Osteocyte (in vitro differentiated cells): ENCODE results near the gene CLDN11. TPM values are rescaled to one million over a fixed set of nuclear protein-coding genes. Genes with fewer than 3 reads are reported as not detected.

Experiments
- DNase-seq: peaks from one replicate; pipeline ENCODE4 v3.0.0; 2021; ENCODE audit warnings: mixed read lengths; ENCODE audit not compliant: unreplicated experiment; ENCODE audit errors: extremely low spot score
- H3K27ac Mint-ChIP-seq: one replicate; pipeline ENCODE4 v1.8.0; 2021; ENCODE audit warnings: mild to moderate bottlenecking, mixed read lengths; ENCODE audit not compliant: unreplicated experiment
- H3K27me3 Mint-ChIP-seq: one replicate; pipeline ENCODE4 v1.8.0; 2021; ENCODE audit warnings: mixed read lengths; ENCODE audit not compliant: unreplicated experiment
- H3K36me3 Mint-ChIP-seq: one replicate; pipeline ENCODE4 v1.8.0; 2021; ENCODE audit warnings: mixed read lengths; ENCODE audit not compliant: unreplicated experiment
- H3K4me1 Mint-ChIP-seq: one replicate; pipeline ENCODE4 v1.8.0; 2021; ENCODE audit warnings: mixed read lengths; ENCODE audit not compliant: unreplicated experiment
- H3K4me3 Mint-ChIP-seq: one replicate; pipeline ENCODE4 v1.8.0; 2021; ENCODE audit warnings: mild to moderate bottlenecking, moderate library complexity, mixed read lengths; ENCODE audit not compliant: unreplicated experiment
- H3K9me3 Mint-ChIP-seq: one replicate; pipeline ENCODE4 v1.8.0; 2021; ENCODE audit warnings: mixed read lengths; ENCODE audit not compliant: unreplicated experiment
- CTCF ChIP-seq: fragments of 200-600 bp; sonication (generic); IDR thresholded peaks from 2 replicates; pipeline ENCODE4 v1.5.0; 2021; ENCODE audit warnings: antibody characterized with exemption, mild to moderate bottlenecking, moderate library complexity
- total RNA-seq: library from RNA; stranded (reverse); gene quantifications from 2 replicates; pipeline ENCODE4 v1.2.1, GENCODE V29; 2021

CLDN11 gene
- total RNA-seq, 1 donor from 2014 or later = 13.8 TPM

- DNase-seq = no peak
- TF ChIP-seq CTCF = no peak
- Mint-ChIP-seq H3K4me3 (no peak overlapping the region), H3K4me1 (peaks cover 1% of the 10 kb centered on the region), H3K36me3 (peaks cover 2% of the 10 kb centered on the region), H3K27me3 (peaks cover 10% of the 10 kb centered on the region), H3K27ac (no peak overlapping the region), H3K9me3 (peaks cover 6% of the 10 kb centered on the region)
Observed at GRCh38 chr3:170454509-170454908, 35.8 kb downstream of the CLDN11 start.

- H3K27ac Mint-ChIP-seq = no peak overlapping the region
- TF ChIP-seq CTCF = no peak
- H3K27me3 Mint-ChIP-seq = peaks cover 13% of the 10 kb centered on the region
- no peak for DNase-seq
- H3K9me3 Mint-ChIP-seq = peaks cover 6% of the 10 kb centered on the region
- no peak overlapping the region for H3K4me3 Mint-ChIP-seq
- H3K36me3 Mint-ChIP-seq = peaks cover 2% of the 10 kb centered on the region
- H3K4me1 Mint-ChIP-seq = no peaks in the 10 kb centered on the region
Observed at GRCh38 chr3:170458285-170458684, 39.6 kb downstream of the CLDN11 start.

GRCh38 chr3:170463011-170463410, 44.3 kb downstream of the CLDN11 start:
- H3K27me3 Mint-ChIP-seq = peaks cover 13% of the 10 kb centered on the region
- DNase-seq = no peak
- H3K27ac Mint-ChIP-seq = no peak overlapping the region
- no peak for TF ChIP-seq CTCF
- H3K9me3 Mint-ChIP-seq = no peaks in the 10 kb centered on the region
- H3K36me3 Mint-ChIP-seq = no peaks in the 10 kb centered on the region
- H3K4me1 Mint-ChIP-seq = no peaks in the 10 kb centered on the region
- H3K4me3 Mint-ChIP-seq = no peak overlapping the region

- Mint-ChIP-seq H3K4me3 (no peak overlapping the region), H3K4me1 (peaks cover 17% of the 10 kb centered on the region), H3K36me3 (no peaks in the 10 kb centered on the region), H3K9me3 (no peaks in the 10 kb centered on the region), H3K27ac (no peak overlapping the region), H3K27me3 (peaks cover 5% of the 10 kb centered on the region)
- TF ChIP-seq CTCF = no peak
- DNase-seq = no peak
Observed at GRCh38 chr3:170465955-170466354, 47.3 kb downstream of the CLDN11 start.

GRCh38 chr3:170467007-170467406, 48.3 kb downstream of the CLDN11 start:
- Mint-ChIP-seq H3K4me1 (peaks cover 17% of the 10 kb centered on the region), H3K9me3 (no peaks in the 10 kb centered on the region)

More at GRCh38 chr3:170467007-170467406, 48.3 kb downstream of the CLDN11 start:
- H3K27me3 Mint-ChIP-seq = peaks cover 5% of the 10 kb centered on the region
- TF ChIP-seq CTCF = no peak
- no peak for DNase-seq
- no peak overlapping the region for H3K4me3 Mint-ChIP-seq
- H3K36me3 Mint-ChIP-seq = no peaks in the 10 kb centered on the region
- no peak overlapping the region for H3K27ac Mint-ChIP-seq
